COLO668 (cell line): ENCODE results near the gene MCAM.

ENCODE experiments used
- DNase-seq: peaks from one replicate; lab custom pipeline; 2025; ENCODE audit not compliant: unreplicated experiment; lab: John Stamatoyannopoulos, UW

The MCAM gene

GRCh38 chr11:119332111-119332765, 15.3 kb upstream of the MCAM start:
- DNase-seq = no peak

GRCh38 chr11:119330237-119330636, 13.3 kb upstream of the MCAM start:
- no peak for DNase-seq

GRCh38 chr11:119329320-119329719, 12.4 kb upstream of the MCAM start:
- no peak for DNase-seq

GRCh38 chr11:119324189-119324588, 7.3 kb upstream of the MCAM start:
- no peak for DNase-seq

GRCh38 chr11:119323532-119324033, 6.7 kb upstream of the MCAM start:
- peak; percentile 75 for DNase-seq

- no peak for DNase-seq
Observed at GRCh38 chr11:119322921-119323531, 6.1 kb upstream of the MCAM start.

DNA sequence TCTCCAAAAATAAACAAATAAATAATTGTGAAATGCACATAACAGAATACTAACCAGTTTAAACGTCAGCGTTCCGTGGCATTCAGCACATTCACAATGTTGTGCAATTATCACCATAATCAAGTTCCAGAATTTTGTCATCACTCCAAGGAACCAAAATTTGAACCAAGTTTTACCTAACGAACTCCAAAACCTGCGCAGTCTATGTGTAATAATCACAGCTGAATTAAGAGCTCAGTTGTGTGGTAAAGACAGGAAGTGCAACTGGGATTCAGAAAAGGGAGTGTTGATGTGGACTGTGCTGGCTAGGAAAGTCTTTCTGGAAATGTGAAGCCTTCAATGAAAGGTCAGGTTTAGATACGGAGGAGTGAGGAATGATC, 5.4 kb upstream of the MCAM start:
- no peak for DNase-seq

DNA sequence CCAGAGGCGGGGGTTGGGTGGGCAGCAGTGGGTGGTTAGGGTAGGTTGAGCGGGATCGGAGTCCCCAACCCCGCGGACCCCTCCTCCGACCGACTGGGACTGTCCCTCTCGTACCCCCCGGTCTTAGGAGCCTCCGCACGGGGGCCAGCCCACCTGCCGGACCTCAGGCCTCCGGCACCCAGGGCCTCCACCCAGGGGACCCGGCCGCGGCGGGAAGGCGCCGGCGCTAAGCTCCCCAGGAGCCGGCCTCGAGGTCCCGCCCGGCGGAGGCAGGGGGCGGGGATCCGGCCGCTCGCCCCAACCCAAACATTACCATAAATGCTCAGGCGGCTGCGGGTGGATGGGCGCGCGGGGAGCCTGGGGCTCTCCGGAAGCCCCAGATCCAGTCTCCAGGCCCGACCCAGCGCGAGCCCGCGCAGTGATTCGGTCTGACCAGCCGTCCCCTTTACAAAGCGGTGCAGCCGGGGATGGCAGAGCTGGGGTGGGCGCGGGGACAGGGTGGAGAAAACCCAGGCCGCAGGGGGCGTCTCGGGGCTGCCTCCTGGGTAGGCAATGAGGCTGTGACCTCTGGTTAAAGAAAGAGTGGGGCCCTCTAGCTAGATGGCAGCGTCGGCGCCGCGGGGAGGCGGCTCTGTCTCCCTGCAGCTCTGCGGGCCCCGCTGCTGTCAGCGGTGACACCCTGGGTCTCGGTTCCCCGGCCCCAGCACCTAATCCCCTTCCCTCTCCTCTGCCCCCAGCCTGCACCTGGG, 4.0 kb upstream of the MCAM start:
- peak; percentile 56 for DNase-seq

DNA sequence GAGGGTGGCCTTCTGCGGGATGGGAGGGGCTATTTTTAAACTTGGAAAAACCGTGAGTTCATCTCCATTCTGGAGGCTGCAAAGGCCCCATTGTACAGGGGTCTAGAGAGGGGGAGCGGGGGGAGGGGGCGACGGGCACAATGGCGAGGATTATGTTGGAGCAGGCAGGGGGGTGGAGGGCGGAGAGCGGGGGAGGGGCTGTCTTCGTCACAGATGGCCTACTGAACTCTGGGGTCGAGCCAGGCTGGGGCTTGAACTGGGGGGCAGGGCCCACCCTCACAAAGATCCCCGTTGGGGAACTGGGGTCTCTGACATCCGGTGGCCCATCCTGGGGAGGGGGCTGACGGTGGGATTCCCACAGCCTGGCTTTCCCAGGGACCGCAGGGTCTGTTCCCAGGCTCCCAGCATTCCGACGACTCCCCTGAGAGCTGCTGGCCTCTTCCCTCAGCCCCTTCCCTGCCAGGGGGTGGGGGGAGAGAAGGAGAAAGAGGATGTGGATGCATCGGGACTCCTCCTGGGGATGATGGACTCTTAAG, 3.4 kb upstream of the MCAM start:
- DNase-seq = no peak

DNA sequence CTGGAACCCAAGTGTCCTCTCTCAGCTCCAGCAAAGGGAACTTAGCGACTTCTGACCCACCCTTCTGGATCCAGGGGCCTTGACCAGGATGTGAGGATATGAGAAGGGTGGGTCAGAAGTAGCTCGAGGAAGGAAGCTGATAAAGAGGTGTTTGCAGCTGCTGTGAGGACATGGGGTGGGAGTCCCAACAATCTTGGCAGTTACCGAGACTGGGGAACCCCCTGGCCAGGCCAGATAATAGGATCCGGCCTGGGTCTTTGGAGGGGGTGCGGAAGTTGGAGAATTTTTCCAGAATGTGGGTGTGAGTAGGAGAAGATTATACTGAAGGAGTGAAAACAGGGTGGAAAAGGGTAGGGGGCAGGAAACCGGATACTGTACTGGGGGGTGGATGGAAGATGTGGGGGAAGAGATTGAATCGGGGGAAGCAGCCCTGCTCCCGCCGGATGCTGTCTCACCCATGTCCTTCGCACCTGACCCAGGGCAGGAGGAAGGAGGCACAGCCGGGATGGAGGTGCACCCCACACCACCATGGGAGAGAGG, 2.8 kb upstream of the MCAM start:
- DNase-seq = no peak

DNA sequence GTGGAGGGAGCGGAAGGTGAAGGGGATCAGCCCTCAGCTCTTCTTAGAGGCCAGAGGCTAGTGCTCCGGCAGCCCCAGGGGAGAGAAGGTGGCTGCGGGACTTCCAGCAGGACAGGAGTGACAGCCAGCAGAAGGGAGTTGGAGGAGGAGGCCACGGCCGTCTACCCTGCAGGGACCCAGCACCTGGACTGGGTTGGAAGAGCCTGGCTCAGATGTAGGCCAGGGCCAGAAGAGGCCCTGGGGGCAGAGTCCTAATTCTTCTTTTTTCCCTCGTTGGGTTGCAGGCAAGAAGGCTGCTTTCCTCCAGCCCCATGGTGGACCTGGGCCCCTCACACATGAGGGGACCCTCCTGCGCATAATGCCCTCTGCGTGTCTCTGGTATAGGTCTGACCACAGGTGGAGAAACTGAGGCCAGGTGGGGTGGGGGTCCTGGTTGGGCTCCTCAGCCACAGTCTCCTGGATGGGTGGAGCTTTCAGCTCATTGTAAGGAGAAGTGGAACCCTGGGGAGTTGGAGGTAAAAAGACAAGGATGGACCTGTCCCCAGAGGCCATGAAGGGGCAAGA, 2.3 kb upstream of the MCAM start:
- DNase-seq = no peak

DNA sequence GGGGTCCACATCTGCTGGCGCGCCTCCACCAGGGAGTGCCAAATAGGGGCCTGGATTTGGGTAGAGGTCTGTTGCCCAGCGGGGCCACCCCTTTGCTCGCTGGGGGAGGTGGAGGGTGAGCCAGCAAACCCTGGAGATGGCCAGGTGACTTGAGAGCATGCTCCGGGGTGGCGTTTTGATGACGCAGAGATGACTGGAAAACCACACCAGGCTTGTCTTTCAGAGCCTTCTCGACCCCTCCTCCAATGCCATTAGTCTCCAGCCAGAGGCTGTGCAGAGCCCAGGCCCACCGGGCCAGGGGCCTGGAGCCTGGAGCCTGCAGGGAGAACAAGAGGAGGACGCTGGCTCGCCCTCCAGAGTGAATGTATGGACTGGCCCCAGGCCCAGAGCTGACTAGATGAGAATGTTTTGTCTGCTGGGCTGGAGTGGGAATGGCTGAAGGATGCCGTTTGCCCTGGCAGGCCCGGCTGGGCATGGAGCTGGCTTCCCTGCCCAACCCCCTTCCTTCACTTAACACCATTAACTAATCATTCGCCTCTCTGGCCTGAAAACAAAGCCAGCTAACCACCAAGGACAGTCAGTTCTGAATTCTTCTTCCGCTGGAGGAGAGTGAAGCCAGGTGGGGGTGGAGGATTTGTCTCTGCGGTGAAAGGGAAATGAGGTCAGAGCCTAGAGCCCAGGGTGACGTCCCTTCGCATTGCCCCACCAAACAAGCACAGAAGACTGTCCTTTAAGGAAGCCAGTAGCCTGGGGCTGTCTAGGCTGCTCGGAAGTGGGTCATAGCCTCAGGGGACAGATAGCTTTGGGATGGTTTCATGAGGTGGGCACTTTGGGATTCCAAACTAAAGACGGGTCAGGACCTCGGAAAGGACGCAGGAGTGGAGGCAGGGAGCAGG, 1.6 kb upstream of the MCAM start:
- no peak for DNase-seq

GRCh38 chr11:119317592-119318239, 786 bp upstream of the MCAM start:
- no peak for DNase-seq

GRCh38 chr11:119316016-119316728, 758 bp downstream of the MCAM start:
- peak; percentile 55 for DNase-seq

GRCh38 chr11:119315131-119316015, 1.6 kb downstream of the MCAM start:
- DNase-seq = peak; percentile 73

DNA sequence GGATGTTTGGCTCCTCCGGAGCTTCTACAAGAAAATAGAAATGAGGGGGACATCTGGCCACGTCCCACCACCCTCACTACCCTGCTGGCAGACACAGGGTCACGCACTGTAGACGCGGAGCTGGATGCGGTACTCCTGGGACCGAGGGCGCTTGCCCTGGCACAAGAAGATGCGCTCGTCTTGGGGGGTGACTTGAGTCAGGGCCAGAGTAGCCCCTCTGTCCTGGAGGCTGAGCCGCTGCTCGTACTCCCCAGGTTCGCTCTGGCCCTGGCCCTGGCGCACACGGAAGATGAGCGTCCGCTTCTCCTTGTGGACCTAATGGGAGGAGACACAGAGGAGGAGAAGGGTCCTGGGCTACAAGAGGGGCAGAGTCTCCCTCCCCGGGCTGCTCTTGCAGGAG, 2.2 kb downstream of the MCAM start:
- DNase-seq = no peak

DNA sequence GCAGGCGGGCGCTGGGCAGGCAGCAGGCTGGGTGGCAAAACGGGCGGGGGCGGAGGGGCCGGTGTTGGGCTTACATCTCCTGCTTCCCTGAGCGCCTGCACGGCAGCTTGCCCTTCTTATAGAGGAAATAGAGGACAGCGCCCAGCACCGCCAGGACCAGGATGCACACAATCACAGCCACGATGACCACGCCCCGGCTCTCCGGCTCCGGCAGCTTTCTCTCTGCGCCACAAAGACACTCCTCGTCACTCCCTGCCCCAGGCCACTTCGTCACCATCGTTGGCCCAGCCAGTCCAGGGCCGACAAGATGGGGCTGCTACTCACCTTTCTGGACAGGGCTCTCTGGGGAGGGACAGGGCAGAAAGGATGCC, 6.3 kb downstream of the MCAM start:
- no peak for DNase-seq

DNA sequence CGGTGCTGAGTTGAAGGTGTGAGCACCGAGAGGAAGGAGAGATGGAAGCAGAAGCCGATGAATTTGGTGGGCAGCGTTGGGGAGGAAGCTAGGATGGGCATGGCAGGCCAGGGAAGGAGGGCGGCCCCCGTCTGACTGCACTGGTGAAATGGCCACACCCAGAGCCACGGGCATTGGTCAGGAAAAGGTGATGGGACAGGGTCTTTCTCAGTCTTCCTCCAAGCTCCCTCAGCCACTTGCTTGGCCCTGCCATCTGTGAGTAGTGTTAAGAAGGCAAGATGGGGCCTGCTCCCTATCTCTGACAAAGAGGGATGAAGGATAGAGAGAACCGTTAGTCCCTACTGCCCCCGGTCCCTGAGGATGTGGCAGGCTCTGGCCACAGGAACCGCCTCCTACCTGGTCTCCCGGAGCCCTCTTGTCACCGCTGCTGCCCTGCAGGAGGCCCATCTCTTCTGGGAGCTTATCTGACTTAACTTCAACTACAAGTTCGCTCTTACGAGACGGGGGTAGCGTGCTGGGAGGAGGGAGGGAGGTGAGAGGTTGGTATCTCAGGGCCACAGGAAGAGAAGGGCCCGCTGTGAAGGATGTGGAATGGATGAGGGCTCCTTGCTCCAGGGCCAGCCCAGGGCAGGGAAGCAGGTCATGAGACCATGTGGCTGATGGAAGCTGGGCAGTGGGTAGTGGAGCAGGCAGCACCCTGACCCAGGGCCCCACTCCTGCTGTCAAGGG, 6.8 kb downstream of the MCAM start:
- no peak for DNase-seq
